NB4 (cell line): ENCODE measurements around the gene P3R3URF.

Experiments used
- DNase-seq: peaks from one replicate; pipeline ENCODE4 v3.0.0; 2010; ENCODE audit warnings: low read depth
- H3K4me3 ChIP-seq: one replicate; pipeline ENCODE4 v1.5.1; 2011; ENCODE audit warnings: mild to moderate bottlenecking, low read depth, low read length, moderate library complexity
- CTCF ChIP-seq: IDR thresholded peaks from one replicate; pipeline ENCODE4 v1.5.1; 2012; ENCODE audit warnings: low read depth, low read length
- MAX ChIP-seq: IDR thresholded peaks from 2 replicates; pipeline ENCODE4 v1.6.1; 2011; ENCODE audit warnings: low read depth, low read length
- MYC ChIP-seq: IDR thresholded peaks from 2 replicates; pipeline ENCODE4 v1.6.1; 2011; ENCODE audit warnings: low read depth, low read length
- POLR2A ChIP-seq: IDR thresholded peaks from 2 replicates; pipeline ENCODE4 v1.6.1; 2011; ENCODE audit warnings: mild to moderate bottlenecking; ENCODE audit not compliant: insufficient read length; ENCODE audit errors: extremely low read depth

The P3R3URF gene

GRCh38 chr1:46180082-46180616 is 3.9 kb upstream of the P3R3URF start:
- DNase-seq, result peak; percentile 32
- H3K4me3 ChIP-seq, result no peak overlapping the region
- no peak for TF ChIP-seq MAX
- no peak for TF ChIP-seq POLR2A
- TF ChIP-seq CTCF, result peak; percentile 9
- TF ChIP-seq MYC, result no peak

- TF ChIP-seq MYC, result no peak
- peak; percentile 89 for TF ChIP-seq CTCF
- peak; percentile 80 for DNase-seq
- no peak overlapping the region for H3K4me3 ChIP-seq
Measured at GRCh38 chr1:46179138-46180081, 3.1 kb upstream of the P3R3URF start.

- DNase-seq, result no peak
- no peak overlapping the region for H3K4me3 ChIP-seq
- TF ChIP-seq MYC (no peak), POLR2A (no peak), MAX (no peak), CTCF (no peak)
Measured at GRCh38 chr1:46175243-46175642, 1.0 kb downstream of the P3R3URF start.

GRCh38 chr1:46174448-46175231 is 1.6 kb downstream of the P3R3URF start, which contains the start of gene TSPAN1:
Gene TSPAN1 (plus strand): TSS chr1:46175087. CDS start chr1:46181108, 6,021 bp downstream.
- no peak within 1 kb of the TSS for H3K4me3 ChIP-seq
- TF ChIP-seq POLR2A, result no peak
- no peak for TF ChIP-seq CTCF
- no peak for TF ChIP-seq MAX
- TF ChIP-seq MYC, result no peak
- peak; percentile 40 for DNase-seq

GRCh38 chr1:46173361-46173856 is 2.9 kb downstream of the P3R3URF start:
- peak; percentile 54 for DNase-seq
- no peak overlapping the region for H3K4me3 ChIP-seq
- no peak for TF ChIP-seq CTCF
- TF ChIP-seq MAX, result no peak
- no peak for TF ChIP-seq MYC
- TF ChIP-seq POLR2A, result no peak
